ENCODE measurements around the gene SIRT4. TPM values are rescaled to one million over a fixed set of nuclear protein-coding genes. Genes with fewer than 3 reads are reported as not detected.
A peak's percentile ranks its signal among the peaks of the same experiment; 100 is the strongest.
"Not testable (repeated sequence)": the region's sequence is repeated elsewhere in the genome, so short reads cannot be mapped to it uniquely, and the experiment has no call there.

SIRT4 gene
- total RNA-seq, 1 donor = 1.3 TPM

DNA sequence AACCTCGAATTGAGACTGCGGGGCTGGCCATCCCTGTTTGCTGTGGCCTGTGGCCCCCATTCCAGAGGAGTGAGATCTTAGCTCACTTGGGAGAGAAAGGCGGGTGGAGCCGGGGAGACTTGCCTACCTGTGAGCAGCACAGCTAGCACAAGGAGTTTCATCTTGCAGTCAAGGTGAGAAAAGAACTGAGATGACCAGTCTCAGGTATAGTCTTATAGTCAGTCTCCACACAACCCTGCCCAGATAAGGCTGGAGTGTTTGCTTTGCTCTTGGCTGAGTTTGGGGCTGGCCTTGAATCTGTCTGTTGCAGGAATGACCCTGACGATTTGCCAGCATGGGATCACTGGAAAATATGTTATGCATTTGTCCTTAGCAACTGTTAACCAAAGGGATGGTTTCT is 25.5 kb downstream of the SIRT4 start, which contains the start of gene PLA2G1B:
TSS of gene PLA2G1B (minus strand) at position 187 of the 400 bp plus-strand sequence. CDS start at position 161, 26 bp downstream.
- no peak within 1 kb of the TSS for H3K4me3 ChIP-seq (ENCODE audit: low read depth, low read length)
- no peak for DNase-seq (ENCODE audit: low read depth)
- TF ChIP-seq, protein P1, sequence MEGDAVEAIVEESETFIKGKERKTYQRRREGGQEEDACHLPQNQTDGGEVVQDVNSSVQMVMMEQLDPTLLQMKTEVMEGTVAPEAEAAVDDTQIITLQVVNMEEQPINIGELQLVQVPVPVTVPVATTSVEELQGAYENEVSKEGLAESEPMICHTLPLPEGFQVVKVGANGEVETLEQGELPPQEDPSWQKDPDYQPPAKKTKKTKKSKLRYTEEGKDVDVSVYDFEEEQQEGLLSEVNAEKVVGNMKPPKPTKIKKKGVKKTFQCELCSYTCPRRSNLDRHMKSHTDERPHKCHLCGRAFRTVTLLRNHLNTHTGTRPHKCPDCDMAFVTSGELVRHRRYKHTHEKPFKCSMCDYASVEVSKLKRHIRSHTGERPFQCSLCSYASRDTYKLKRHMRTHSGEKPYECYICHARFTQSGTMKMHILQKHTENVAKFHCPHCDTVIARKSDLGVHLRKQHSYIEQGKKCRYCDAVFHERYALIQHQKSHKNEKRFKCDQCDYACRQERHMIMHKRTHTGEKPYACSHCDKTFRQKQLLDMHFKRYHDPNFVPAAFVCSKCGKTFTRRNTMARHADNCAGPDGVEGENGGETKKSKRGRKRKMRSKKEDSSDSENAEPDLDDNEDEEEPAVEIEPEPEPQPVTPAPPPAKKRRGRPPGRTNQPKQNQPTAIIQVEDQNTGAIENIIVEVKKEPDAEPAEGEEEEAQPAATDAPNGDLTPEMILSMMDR (IDR thresholded peaks at IDR 0.05; ENCODE audit: insufficient read depth, low read depth, low read length) = no peak

DNA sequence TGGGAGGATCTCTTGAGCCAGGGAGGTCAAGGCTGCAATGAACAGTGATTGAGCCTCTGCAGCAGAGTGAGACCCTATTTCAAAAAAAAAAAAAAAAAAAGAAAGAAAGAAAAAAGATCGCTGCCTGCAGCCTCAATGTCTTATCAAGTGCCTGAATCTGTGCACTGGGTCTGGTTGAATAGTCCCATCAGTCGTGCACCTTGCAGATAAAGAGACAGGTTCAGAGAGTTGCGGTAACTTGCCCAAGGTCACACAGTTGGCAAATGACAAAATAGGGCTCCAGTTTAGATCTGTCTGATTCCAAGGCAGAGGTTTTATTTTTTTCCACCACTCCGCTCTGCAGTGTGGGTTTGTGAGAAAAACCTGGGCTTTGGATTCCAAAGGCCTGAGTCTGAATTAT is 26.1 kb downstream of the SIRT4 start:
- TF ChIP-seq, protein P1 (IDR thresholded peaks at IDR 0.05; ENCODE audit: insufficient read depth, low read depth, low read length) = no peak
- no peak overlapping the region for H3K4me3 ChIP-seq (ENCODE audit: low read depth, low read length)
- DNase-seq (ENCODE audit: low read depth) = no peak

DNA sequence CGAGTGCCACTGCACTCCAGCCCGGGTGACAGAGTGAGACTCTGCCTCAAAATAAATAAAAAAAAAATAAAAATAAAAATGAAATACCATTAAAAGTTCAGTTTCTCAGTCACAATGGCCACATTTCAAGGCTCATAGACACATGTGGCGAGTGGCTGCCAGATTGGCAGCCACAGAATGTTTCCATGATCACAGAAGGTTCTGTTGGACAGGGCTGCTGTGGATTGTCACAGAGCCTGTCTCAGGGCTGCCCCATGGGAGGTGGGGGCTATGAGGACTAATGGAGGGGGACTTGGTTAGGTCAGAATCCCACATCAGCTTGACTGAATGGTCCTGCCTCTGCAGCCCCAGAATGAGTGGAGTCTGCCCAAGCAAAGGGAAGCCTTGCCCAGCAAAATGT is 29.3 kb downstream of the SIRT4 start:
- TF ChIP-seq, protein P1 (IDR thresholded peaks at IDR 0.05; ENCODE audit: insufficient read depth, low read depth, low read length) = no peak
- no peak for DNase-seq (ENCODE audit: low read depth)

DNA sequence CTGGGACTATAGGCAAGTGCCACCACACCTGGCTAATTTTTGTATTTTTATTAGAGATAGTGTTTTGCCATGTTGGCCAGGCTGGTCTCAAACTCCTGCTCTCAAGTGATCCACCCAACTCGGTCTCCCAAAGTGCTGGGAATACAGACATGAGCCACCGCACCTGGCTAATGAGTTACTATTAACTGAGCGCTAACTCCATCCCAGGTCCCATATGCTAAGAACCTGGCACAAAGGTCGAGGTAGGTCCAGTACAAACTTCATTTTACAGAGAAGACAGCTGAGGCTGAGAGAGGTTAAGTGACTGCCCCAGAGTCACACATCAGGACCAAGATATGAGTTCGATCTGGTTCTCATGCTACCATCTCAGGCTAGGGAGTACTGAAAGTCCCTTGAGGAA is 29.9 kb downstream of the SIRT4 start:
- TF ChIP-seq, protein P1 (IDR thresholded peaks at IDR 0.05; ENCODE audit: insufficient read depth, low read depth, low read length) = no peak
- no peak overlapping the region for H3K4me3 ChIP-seq (ENCODE audit: low read depth, low read length)
- DNase-seq (ENCODE audit: low read depth) = no peak

More for the DNA sequence above, 29.3 kb downstream of the SIRT4 start:
- H3K4me3 ChIP-seq (ENCODE audit: low read depth, low read length) = no peak overlapping the region

DNA sequence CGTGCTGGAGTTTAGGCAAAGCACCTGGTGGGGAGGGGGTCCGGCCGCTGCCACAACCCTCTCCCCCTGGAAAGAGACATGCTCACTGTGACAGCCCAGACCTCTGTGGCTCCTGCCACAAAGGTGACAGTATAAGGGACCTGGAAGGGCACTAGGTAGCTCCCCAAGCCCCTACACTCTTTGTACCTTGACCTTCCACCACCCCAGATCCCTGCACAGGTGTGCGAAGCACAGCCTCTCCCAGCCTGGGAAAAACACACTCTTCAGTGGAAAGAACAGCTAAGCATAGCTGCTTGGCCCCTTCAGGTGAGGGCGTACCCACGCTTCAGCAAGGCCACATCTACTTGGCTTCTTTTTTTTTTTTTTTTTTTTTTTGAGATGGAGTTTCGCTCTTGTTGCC is 30.4 kb downstream of the SIRT4 start:
- DNase-seq (ENCODE audit: low read depth) = no peak
- H3K4me3 ChIP-seq (ENCODE audit: low read depth, low read length) = no peak overlapping the region
- TF ChIP-seq, protein P1 (IDR thresholded peaks at IDR 0.05; ENCODE audit: insufficient read depth, low read depth, low read length) = no peak

DNA sequence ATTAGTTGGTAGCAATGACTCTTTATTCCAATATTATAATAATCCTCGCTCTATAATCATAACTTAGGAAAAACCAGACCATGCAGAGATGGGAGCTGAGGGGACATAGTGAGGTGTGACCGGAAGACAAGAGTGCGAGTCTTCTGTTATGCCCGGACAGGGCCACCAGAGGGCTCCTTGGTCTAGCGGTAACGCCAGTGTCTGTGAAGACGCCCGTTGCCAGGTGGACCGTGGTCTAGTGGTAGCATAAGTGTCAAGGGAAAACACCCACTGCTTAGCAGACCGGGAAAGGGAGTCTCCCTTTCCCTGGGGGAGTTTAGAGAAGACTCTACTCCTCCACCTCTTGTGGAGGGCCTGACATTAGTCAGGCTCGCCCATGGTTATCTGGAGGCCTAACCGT is 33.3 kb downstream of the SIRT4 start:
- DNase-seq (ENCODE audit: low read depth) = peak; percentile 33
- H3K4me3 ChIP-seq (ENCODE audit: low read depth, low read length) = not testable (repeated sequence)
- TF ChIP-seq, protein P1 (IDR thresholded peaks at IDR 0.05; ENCODE audit: insufficient read depth, low read depth, low read length) = peak; percentile 68

DNA sequence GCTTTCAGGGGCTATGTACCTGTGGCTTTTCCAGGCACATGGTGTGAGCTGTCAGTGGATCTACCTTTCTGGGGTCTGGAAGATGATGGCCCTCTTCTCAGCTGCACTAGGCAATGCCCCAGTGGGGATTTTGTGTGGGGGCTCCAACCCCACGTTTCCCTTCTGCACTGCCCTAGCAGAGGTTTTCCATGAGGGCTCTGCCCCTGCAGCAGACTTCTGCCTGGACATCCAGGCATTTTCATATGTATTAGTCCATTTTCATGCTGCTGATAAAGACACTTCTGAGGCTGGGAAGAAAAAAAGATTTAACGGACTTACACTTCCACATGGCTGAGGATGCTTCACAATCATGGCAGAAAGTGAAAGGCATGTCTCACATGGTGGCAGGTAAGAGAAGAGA is 34.3 kb downstream of the SIRT4 start:
- H3K4me3 ChIP-seq (ENCODE audit: low read depth, low read length); DNase-seq (ENCODE audit: low read depth): not testable (repeated sequence)

Measured in fibroblast of villous mesenchyme (primary cell).